ENCODE data around the gene MAD2L1BP. TPM values are rescaled to one million over a fixed set of nuclear protein-coding genes. Genes with fewer than 3 reads are reported as not detected.
"Not testable (repeated sequence)": the region's sequence is repeated elsewhere in the genome, so short reads cannot be mapped to it uniquely, and the experiment has no call there.

Gene MAD2L1BP
- total and polyA plus RNA-seq, 2 donors (not counting 3 experiments of a cell fraction or from before 2014, with no cell fraction given) = 32.3 to 62.0 TPM

- H3K4me3 ChIP-seq (replicated peaks in 1 of 3; ENCODE audit: insufficient read depth in 1 of 3, low read depth in 1 of 3, low read length in 3 of 3) = no peak overlapping the region
- intact Hi-C loops (cut with micrococcal nuclease) = no loop called here
- H3K9me3 ChIP-seq (replicated peaks; ENCODE audit: control insufficient read depth, insufficient read depth, low read length) = no peaks in the 10 kb centered on the region
- dilution Hi-C loops (cut with MboI; ENCODE audit: extremely low pct_ligation_motif_present, low sequenced_read_pairs) = no loop called here
- peaks cover 4% of the 10 kb centered on the region for H3K4me1 ChIP-seq (ENCODE audit: control insufficient read depth, extremely low read depth, insufficient read depth, low read length)
- no peaks in the 10 kb centered on the region for H3K9me1 ChIP-seq (replicated peaks; ENCODE audit: control insufficient read depth, extremely low read depth, insufficient read depth, low read length)
- H3K9ac ChIP-seq (replicated peaks; ENCODE audit: extremely low read depth, insufficient read depth, low read length) = no peak overlapping the region
- H3K27ac ChIP-seq (ENCODE audit: insufficient read depth, low read depth, low read length) = no peak overlapping the region
- no peak for TF ChIP-seq GATA2 (IDR thresholded peaks at IDR 0.05; ENCODE audit: insufficient read depth, insufficient read length, low read depth, low read length)
- no peak for TF ChIP-seq EZH2 (IDR thresholded peaks at IDR 0.05; ENCODE audit: borderline replicate concordance, low read depth, low read length, severe bottlenecking)
- TF ChIP-seq JUN (IDR thresholded peaks at IDR 0.05; ENCODE audit: borderline replicate concordance, insufficient read depth, insufficient read length, low read depth) = no peak
- TF ChIP-seq, protein P1, sequence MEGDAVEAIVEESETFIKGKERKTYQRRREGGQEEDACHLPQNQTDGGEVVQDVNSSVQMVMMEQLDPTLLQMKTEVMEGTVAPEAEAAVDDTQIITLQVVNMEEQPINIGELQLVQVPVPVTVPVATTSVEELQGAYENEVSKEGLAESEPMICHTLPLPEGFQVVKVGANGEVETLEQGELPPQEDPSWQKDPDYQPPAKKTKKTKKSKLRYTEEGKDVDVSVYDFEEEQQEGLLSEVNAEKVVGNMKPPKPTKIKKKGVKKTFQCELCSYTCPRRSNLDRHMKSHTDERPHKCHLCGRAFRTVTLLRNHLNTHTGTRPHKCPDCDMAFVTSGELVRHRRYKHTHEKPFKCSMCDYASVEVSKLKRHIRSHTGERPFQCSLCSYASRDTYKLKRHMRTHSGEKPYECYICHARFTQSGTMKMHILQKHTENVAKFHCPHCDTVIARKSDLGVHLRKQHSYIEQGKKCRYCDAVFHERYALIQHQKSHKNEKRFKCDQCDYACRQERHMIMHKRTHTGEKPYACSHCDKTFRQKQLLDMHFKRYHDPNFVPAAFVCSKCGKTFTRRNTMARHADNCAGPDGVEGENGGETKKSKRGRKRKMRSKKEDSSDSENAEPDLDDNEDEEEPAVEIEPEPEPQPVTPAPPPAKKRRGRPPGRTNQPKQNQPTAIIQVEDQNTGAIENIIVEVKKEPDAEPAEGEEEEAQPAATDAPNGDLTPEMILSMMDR (IDR thresholded peaks at IDR 0.05; ENCODE audit: extremely low read depth in 1 of 2, insufficient read depth in 1 of 2, low read depth in 1 of 2, low read length in 2 of 2) = no peak
- TF ChIP-seq POLR2A (IDR thresholded peaks at IDR 0.05; ENCODE audit: low read depth, low read length) = no peak
- TF ChIP-seq, protein P2, sequence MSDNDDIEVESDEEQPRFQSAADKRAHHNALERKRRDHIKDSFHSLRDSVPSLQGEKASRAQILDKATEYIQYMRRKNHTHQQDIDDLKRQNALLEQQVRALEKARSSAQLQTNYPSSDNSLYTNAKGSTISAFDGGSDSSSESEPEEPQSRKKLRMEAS (IDR thresholded peaks at IDR 0.05; ENCODE audit: insufficient read depth, insufficient read length) = no peak
- no peak for TF ChIP-seq MYC (IDR thresholded peaks at IDR 0.05; ENCODE audit: low read depth, low read length)
- no peak for TF ChIP-seq POLR2AphosphoS5 (IDR thresholded peaks at IDR 0.05; ENCODE audit: insufficient read depth, low read depth, low read length)
- TF ChIP-seq FOS (IDR thresholded peaks at IDR 0.05; ENCODE audit: borderline replicate concordance, insufficient read depth, low read length) = no peak
- H3K27me3 ChIP-seq (ENCODE audit: control insufficient read depth in 2 of 2, insufficient read depth in 2 of 2, low read length in 2 of 2) = no peaks in the 10 kb centered on the region
- H2AFZ ChIP-seq (ENCODE audit: low read depth, low read length) = no peak overlapping the region
- no peaks in the 10 kb centered on the region for H3K79me2 ChIP-seq (ENCODE audit: control insufficient read depth, insufficient read depth, low read length)
- no peak for FAIRE-seq
- ChIA-PET CTCF (interaction anchor here (1.4 kb wide), 2 partner anchors 13 to 19 kb away, joined by 4 read pairs; partner anchors contain the start of gene MAD2L1BP), POLR2A (no interaction called here)
- no peak overlapping the region for H3K4me2 ChIP-seq (ENCODE audit: insufficient read depth, low read length)
- BruUV-seq (replicated peaks) = no TSS peak
- no peaks in the 10 kb centered on the region for H4K20me1 ChIP-seq (replicated peaks; ENCODE audit: control insufficient read depth, extremely low read depth, insufficient read depth, low read length)
- no peak for DNase-seq (ENCODE audit: low read depth, low spot score)
- no peaks in the 10 kb centered on the region for H3K36me3 ChIP-seq (ENCODE audit: control insufficient read depth in 2 of 2, extremely low read depth in 1 of 2, insufficient read depth in 2 of 2, low read length in 2 of 2)
These were observed 12.6 kb downstream of the MAD2L1BP start for GRCh38 chr6:43648248-43648647.

DNA sequence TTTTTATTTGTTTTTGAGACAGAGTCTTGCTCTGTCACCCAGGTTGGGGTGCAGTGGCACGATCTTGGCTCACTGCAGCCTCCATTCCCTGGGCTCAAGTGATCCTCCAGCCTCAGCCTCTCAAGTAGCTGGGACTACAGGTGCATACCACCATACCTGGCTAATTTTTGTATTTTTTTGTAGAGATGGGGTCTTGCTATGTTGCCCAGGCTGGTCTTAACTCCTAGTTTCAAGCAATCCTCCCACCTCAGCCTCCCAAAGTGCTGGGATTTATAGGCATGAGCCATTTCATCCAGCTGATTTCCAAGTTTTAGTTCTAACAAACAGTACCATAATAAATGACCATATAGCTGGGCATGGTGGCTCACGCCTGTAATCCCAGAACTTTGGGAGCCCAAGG, 17.2 kb downstream of the MAD2L1BP start:
- dilution Hi-C loops (cut with MboI; ENCODE audit: extremely low pct_ligation_motif_present, low sequenced_read_pairs); intact Hi-C loops (cut with micrococcal nuclease); H3K36me3 ChIP-seq (ENCODE audit: control insufficient read depth in 2 of 2, extremely low read depth in 1 of 2, insufficient read depth in 2 of 2, low read length in 2 of 2); H3K4me2 ChIP-seq (ENCODE audit: insufficient read depth, low read length); H3K9me1 ChIP-seq (replicated peaks; ENCODE audit: control insufficient read depth, extremely low read depth, insufficient read depth, low read length); H2AFZ ChIP-seq (ENCODE audit: low read depth, low read length); H3K4me1 ChIP-seq (ENCODE audit: control insufficient read depth, extremely low read depth, insufficient read depth, low read length); FAIRE-seq; POLR2A ChIA-PET; H3K27ac ChIP-seq (ENCODE audit: insufficient read depth, low read depth, low read length); H3K9ac ChIP-seq (replicated peaks; ENCODE audit: extremely low read depth, insufficient read depth, low read length); BruUV-seq (replicated peaks); H3K79me2 ChIP-seq (ENCODE audit: control insufficient read depth, insufficient read depth, low read length); DNase-seq (ENCODE audit: low read depth, low spot score); H3K9me3 ChIP-seq (replicated peaks; ENCODE audit: control insufficient read depth, insufficient read depth, low read length); H3K4me3 ChIP-seq (replicated peaks in 1 of 3; ENCODE audit: insufficient read depth in 1 of 3, low read depth in 1 of 3, low read length in 3 of 3); H4K20me1 ChIP-seq (replicated peaks; ENCODE audit: control insufficient read depth, extremely low read depth, insufficient read depth, low read length); H3K27me3 ChIP-seq (ENCODE audit: control insufficient read depth in 2 of 2, insufficient read depth in 2 of 2, low read length in 2 of 2): not testable (repeated sequence)
- CTCF ChIA-PET = interaction anchor here (1.1 kb wide), 2 partner anchors 9 to 426 kb away, joined by 4 to 5 read pairs; partner anchors contain the start of gene RSPH9
